CD1c-positive myeloid dendritic cell (primary cell): ENCODE measurements around the gene RIOK1.
A peak's percentile ranks its signal among the peaks of the same experiment; 100 is the strongest.

Source experiments
- DNase-seq: peaks from one replicate; pipeline ENCODE4 v3.0.0-alpha.2; 2016; ENCODE audit errors: extremely low spot score

Gene RIOK1

GRCh38 chr6:7409740-7410139, 20.1 kb downstream of the RIOK1 start:
- DNase-seq, result no peak

DNA sequence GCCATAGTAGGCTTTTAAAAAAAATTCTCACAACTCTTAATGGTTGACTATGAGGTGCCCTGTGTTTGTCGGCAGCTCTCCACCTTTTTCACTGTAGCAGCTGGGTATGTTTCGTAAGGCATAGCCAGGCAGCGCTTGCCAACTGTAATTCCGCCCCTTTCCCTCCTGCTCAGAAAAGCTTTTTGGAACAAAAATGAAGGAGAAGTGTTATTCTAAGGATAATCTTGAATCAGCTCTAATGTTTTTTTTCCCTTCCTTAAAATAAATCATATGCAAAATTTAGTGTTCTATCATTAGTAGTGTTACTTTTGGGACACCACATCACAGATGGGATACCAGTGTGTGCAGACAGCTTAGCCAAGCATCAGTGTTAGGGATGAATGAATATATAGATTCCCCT, 21.2 kb downstream of the RIOK1 start:
- no peak for DNase-seq

GRCh38 chr6:7411328-7411727, 21.7 kb downstream of the RIOK1 start:
- no peak for DNase-seq

DNA sequence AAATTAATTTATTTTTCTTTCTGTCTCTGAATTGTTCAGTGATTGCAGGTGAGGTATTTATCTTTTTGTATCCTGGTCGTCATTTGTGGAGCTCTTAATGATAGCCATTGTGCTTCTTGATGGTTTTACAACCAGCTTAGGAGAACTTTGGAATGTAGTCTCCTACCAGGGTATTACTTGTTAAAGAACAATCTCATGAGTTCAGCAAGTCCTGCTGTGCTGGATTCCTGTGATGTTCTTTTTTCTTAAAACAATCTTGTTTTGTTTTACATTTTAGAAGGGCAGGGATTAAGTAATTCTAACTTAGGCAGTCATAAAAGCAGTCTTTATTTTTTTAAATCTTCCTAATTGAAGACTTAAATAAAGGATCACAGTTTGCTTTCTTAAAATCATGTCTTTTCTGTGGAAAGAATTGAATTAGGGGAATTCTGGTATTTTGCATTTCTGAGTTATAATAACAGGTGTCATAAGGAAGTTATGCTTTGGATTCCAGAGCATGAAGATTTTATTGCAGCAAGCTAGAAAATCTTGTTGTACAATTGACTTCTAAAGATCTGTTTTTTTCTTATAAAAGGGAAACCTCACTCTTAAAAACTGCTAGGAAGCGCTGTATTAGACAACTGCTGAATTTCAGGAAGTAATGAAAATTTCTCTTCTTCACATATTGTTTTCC, 23.7 kb downstream of the RIOK1 start:
- DNase-seq, result no peak

- DNase-seq, result no peak
Measured at GRCh38 chr6:7414811-7415210, 25.2 kb downstream of the RIOK1 start.

DNA sequence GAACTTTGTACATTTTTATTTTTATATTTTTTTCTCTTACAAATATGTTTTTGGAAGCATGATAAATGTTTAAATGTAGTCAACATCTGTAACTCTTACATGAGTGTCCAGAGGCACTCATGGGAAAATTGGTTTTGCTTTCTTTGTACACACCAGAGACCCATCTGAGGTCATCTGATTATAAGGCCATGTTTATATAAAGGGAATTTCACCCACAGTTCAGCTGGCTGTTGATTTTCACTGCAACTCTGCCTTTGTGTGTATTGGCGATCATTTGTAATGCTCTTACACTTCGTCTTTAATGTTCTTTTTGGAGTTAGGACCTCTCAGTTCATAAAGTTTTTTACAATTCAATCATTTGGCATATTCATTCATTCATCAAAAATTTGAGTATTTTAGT, 28.1 kb downstream of the RIOK1 start:
- no peak for DNase-seq

DNA sequence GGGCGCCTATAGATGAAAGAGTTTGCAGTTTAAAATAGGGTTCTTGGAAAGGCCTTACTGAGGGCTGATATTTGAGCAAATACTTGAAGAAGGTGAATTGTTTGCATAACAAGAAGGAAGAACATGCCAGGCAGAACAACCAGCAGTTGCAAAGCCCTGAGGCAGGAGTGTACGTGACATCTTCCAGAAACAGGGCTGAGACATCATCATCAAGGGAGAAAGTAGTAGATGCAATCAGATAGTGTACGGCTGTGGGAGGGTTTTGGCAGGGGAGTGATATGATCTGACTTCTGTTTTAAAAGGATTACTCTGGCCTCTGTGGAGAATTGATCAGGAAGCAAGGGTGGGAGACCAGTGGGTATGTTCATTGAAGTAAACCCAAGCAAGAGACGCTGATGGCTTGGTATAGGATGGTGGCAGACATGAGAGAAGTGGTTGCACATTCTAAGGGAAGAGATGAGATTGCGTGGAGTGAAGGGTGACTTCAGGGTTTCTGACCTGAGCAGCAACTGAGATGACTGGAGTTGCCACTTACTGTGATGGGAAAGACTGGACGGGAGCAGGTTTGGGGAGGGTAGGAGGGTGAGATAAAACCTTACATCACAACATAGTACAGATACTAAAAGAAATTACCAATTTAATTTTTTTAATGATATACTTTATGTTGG, 28.8 kb downstream of the RIOK1 start:
- no peak for DNase-seq

- no peak for DNase-seq
Measured at GRCh38 chr6:7419065-7419464, 29.5 kb downstream of the RIOK1 start.

- no peak for DNase-seq
Measured at GRCh38 chr6:7421066-7421465, 31.5 kb downstream of the RIOK1 start.

DNA sequence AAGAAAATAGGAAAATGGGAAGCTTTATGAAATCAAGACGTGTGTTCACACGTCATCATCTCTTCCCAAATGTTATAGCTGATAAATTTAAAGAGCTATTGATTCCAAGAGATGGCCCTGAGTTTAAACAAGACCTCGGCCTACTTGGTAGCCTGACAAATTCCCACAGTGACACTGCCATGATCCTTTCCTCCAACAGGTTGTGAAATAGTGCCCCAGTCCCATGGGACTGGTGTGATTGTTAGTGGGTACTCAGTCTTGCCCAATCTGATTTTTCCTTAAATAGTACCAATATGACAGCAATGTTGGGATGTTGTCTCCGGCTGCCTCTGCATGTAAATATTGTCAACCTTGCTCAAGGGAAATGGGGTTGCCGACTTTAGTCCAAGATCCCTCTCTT, 34.5 kb downstream of the RIOK1 start:
- no peak for DNase-seq

- DNase-seq, result peak; percentile 40
Measured at GRCh38 chr6:7424967-7425807, 35.6 kb downstream of the RIOK1 start.

DNA sequence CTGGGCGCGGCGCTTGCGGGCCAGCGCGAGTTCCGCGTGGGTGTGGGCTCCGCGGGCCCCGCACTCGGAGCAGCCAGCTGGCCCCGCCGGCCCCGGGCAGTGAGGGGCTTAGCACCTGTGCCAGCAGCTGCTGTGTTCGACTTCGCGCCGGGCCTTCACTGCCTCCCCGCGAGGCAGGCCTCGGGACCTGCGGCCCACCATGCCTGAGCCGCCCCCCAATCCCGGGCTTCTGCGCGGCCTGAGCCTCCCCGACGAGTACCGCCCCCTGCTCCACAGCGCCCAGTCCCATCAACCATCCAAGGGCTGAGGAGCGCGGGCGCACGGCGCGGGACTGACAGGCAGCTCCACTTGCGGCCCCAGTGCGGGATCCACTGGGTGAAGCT, 36.2 kb downstream of the RIOK1 start:
- no peak for DNase-seq

- no peak for DNase-seq
Measured at GRCh38 chr6:7426447-7427169, 37.0 kb downstream of the RIOK1 start.

DNA sequence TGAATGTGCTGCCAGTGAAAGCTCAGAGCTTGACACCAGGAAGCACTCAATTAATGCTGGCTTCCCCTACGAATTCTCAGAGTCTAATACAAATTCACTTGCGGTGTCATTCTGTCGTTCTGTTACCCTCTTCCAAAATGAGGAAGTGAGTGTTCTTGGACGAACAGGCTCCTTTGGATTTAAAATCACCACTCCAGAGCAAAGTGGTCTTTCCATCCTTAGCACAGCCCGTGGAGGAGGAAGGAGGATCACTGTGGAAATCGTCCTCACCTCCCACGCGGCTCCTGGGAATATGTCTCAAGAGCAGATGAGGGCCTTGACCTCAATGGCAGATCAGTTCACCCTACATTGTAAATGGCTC, 41.7 kb downstream of the RIOK1 start:
- DNase-seq, result peak; percentile 52

- DNase-seq, result no peak
Measured at GRCh38 chr6:7431674-7432390, 42.2 kb downstream of the RIOK1 start.

DNA sequence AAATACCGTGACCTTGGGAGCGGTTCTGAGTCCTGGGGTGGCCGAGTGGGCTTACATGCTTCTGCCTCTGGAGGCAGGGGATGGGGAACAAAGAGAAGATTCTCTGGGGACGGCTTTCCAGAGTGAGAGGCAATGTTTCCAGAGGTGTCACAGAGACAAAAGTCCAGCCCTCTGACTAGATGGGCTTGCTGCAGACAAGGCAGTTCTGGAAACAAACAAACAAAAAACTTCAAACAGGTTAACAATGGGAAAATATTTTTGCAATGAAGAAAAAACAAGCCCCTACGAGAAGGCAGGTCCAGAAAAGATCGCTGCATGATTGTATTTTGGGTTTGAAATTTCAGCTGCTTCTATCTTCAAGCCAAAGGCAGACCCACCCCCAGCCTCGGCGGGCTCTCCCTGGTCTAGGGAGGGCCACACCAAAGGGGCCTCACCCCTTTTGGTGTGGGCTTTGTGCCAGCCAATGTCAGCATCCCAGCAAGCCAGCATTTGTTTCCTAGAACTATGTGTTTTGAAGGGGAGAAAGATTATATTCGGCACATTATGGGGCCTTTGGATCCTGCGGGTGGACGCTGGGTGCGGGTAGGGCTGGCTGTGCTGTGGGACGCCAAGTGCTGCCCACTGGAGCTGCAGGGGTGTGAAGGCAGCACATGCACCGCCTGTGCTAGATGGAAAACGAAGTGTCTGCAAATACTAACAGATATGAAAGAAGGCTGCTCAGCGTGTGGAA, 42.9 kb downstream of the RIOK1 start:
- DNase-seq, result no peak

GRCh38 chr6:7433121-7433617, 43.6 kb downstream of the RIOK1 start:
- no peak for DNase-seq

- no peak for DNase-seq
Measured at GRCh38 chr6:7434672-7435071, 45.1 kb downstream of the RIOK1 start.

DNA sequence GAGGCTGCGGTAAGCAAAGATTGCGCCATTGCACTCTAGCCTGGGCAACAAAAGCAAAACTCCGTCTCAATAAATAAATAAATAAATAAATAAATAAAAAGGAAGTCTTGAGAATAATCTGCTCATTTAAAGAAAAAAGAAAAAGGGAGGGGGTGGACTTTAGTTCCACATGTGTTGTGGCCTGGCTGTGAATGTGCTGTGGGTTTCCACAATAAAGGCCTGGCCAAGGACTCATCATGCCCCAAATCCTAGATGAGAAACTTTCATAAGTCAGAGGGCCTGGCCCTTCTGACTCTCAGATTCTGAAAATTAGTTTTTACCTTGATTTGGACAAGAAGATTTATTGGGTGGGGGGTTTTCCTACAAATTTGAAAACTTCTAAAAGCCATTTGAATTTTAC, 48.4 kb downstream of the RIOK1 start:
- DNase-seq, result peak; percentile 64

DNA sequence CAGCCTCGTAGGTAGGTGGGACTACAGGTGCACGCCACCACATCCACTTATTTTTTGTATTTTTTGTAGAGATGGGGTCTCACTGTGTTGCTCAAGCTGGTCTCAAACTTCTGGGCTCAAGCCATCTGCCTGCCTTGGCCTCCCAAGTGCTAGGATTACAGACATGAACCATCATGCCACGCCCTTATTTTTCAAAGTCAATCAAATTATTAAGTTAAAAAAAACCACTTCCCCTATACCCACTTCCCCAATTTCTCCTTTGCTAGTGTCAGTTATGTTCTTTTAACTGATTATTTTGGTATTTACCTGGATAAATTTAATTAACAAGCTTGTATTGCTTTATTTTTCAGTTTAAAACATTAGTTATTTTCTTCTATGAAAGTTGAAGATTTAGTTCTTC, 49.6 kb downstream of the RIOK1 start:
- DNase-seq, result peak; percentile 76

DNA sequence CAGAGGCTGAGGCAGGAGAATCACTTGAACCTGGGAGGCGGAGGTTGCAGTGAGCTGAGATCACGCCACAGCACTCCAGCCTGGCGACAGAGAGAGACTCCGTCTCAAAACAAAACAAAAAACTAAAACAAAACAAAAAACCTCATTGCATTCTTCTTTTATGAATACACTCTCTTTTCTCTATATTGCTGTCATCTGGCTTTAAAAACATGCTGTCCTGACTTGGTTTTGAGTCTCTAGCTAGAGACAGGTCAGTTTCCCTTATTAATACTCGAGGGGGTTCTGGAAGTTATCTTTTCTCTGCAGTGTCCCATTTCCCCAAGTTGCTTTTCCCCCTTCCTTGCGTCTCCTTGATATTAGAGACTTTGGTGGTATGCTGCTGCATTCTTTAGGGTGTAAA, 50.9 kb downstream of the RIOK1 start:
- no peak for DNase-seq
